Ovary (tissue), 3 donors: ENCODE data around the gene SYCP2L.

Experiments used
- EP300 ChIP-seq: sonication (generic); formaldehyde crosslinking; IDR thresholded peaks from one replicate; pipeline ENCODE4 v1.6.1; 2017; ENCODE audit warnings: antibody characterized with exemption
- POLR2A ChIP-seq: fragments of 450-650 bp; IDR thresholded peaks from one replicate; pipeline ENCODE4 v1.6.1; 2017; ENCODE audit warnings: antibody characterized with exemption, mild to moderate bottlenecking, moderate library complexity
- TF ChIP-seq, protein P1 (sequence below), 3 donors: fragments of 450-650 bp in 2 of 3; fragments of 200-600 bp in 1 of 3; IDR thresholded peaks; one replicate each; pipeline versions ENCODE4 v1.5.1 to v1.8.0; 2016 to 2022; ENCODE audit warnings: antibody characterized with exemption in 3 of 3, mild to moderate bottlenecking in 1 of 3
- donor health status: DM: no; HTN: no; CAD: no.

GRCh38 chr6:10890151-10890550 lies 3.3 kb downstream of the SYCP2L start:
- TF ChIP-seq, protein P1, sequence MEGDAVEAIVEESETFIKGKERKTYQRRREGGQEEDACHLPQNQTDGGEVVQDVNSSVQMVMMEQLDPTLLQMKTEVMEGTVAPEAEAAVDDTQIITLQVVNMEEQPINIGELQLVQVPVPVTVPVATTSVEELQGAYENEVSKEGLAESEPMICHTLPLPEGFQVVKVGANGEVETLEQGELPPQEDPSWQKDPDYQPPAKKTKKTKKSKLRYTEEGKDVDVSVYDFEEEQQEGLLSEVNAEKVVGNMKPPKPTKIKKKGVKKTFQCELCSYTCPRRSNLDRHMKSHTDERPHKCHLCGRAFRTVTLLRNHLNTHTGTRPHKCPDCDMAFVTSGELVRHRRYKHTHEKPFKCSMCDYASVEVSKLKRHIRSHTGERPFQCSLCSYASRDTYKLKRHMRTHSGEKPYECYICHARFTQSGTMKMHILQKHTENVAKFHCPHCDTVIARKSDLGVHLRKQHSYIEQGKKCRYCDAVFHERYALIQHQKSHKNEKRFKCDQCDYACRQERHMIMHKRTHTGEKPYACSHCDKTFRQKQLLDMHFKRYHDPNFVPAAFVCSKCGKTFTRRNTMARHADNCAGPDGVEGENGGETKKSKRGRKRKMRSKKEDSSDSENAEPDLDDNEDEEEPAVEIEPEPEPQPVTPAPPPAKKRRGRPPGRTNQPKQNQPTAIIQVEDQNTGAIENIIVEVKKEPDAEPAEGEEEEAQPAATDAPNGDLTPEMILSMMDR (IDR thresholded peaks at IDR 0.05): no peak
- no peak for TF ChIP-seq EP300
- TF ChIP-seq POLR2A: no peak
